AG09309 (cell line): ENCODE data around the gene ATP10B.

Source experiments
- DNase-seq: peaks from one replicate; pipeline ENCODE4 v3.0.0-alpha.2; 2010; ENCODE audit warnings: low read depth
- H3K4me3 ChIP-seq: 2 replicates; pipeline ENCODE4 v1.5.1; 2011; ENCODE audit warnings: mild to moderate bottlenecking, low read depth, low read length, moderate library complexity; ENCODE audit not compliant: control insufficient read depth
- TF ChIP-seq, protein P1 (sequence below): IDR thresholded peaks from 2 replicates; pipeline ENCODE4 v1.5.1; 2011; ENCODE audit warnings: mild to moderate bottlenecking, low read depth, low read length, inconsistent platforms; ENCODE audit not compliant: insufficient read depth, control insufficient read depth; ENCODE audit errors: missing control alignments

Gene ATP10B

DNA sequence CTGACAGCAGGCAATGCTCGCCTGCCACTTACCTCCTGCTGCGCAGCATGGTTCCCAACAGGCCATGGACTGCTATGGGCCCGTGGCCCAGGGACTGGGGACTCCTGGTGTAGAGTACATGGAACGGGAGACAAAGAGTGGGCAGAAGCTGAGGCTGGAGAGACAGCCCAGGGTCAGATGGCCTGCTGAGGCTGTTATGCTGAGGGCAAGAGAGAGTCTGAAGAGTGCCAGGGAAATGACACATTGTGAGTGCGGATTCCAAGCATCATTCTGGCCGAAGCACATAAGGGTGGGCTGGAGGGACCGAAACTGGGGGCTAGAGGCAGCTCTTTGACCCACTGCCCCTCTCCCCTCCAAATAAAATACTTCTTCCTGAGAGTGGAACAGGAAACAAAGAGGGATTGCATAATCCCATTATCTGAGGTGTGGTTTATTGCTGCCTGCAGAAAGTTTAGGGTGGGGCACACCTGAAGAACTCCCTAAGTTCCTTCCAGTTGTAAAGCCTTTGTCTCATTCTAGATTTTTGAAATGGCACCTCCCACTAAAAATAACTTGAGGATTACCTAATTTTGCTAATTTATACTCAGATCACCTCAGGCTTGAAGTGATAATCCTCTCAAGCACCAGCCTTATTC lies 158.1 kb downstream of the ATP10B start:
- no peak for DNase-seq
- H3K4me3 ChIP-seq = no peak overlapping the region
- TF ChIP-seq, protein P1, sequence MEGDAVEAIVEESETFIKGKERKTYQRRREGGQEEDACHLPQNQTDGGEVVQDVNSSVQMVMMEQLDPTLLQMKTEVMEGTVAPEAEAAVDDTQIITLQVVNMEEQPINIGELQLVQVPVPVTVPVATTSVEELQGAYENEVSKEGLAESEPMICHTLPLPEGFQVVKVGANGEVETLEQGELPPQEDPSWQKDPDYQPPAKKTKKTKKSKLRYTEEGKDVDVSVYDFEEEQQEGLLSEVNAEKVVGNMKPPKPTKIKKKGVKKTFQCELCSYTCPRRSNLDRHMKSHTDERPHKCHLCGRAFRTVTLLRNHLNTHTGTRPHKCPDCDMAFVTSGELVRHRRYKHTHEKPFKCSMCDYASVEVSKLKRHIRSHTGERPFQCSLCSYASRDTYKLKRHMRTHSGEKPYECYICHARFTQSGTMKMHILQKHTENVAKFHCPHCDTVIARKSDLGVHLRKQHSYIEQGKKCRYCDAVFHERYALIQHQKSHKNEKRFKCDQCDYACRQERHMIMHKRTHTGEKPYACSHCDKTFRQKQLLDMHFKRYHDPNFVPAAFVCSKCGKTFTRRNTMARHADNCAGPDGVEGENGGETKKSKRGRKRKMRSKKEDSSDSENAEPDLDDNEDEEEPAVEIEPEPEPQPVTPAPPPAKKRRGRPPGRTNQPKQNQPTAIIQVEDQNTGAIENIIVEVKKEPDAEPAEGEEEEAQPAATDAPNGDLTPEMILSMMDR = no peak

DNA sequence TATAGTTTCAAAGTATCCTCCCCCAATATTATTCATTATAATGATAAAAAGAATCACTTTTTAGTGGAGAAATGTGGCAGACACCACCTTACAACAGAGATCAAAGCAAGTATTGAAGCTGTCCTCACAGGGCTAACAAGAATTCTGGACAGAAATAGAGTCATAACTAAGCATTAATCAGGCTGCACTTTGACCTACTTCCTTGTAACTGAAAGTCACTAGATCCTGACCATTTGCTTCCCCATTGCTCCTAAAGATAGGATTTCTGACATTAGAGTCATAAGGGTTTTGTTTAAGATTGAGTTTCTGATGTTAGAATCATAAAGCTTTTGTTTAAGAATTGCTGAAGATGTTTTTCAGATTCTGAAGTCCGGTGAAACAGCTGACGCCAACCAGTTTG lies 159.7 kb downstream of the ATP10B start:
- H3K4me3 ChIP-seq = no peak overlapping the region
- no peak for DNase-seq
- TF ChIP-seq, protein P1 = no peak

DNA sequence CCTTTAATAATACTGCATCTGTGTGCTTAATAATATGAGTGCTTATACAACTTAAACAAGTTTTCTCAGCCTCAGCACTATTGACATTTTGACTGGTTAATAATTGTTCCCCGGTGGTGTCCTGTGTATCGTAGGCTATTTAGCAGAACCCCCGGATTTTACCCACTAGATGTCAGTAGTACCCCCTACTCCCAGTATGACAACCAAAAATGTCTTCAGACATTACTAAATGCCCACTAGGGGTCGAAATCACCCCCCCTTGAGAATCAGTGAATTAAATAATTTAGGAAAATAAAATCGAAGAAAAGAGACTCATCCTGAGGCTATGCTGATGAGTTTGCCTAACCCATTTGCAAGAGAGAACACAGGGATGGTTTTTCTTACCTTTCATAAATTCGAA lies 166.3 kb downstream of the ATP10B start:
- no peak overlapping the region for H3K4me3 ChIP-seq
- no peak for DNase-seq
- TF ChIP-seq, protein P1 = no peak

DNA sequence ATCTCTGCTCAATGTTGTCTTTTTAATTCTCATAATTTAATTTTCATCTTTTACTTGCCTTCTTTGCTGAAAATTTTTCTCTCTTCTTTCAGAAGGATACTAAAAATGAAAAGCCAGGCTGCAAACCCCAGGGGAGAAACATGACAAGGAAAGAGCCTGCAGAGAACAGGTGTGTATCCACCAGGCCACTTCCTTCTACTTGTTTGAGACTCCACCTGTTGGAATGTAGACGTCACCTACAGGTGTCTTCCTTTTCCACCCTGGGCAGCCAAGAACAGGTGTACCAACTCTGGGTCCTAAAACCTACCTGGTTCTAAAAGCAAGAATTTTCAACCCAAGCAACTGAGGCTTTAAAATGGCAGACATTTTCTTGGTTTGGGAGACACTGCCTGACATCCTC lies 166.8 kb downstream of the ATP10B start:
- no peak overlapping the region for H3K4me3 ChIP-seq
- no peak for DNase-seq
- TF ChIP-seq, protein P1 = no peak

DNA sequence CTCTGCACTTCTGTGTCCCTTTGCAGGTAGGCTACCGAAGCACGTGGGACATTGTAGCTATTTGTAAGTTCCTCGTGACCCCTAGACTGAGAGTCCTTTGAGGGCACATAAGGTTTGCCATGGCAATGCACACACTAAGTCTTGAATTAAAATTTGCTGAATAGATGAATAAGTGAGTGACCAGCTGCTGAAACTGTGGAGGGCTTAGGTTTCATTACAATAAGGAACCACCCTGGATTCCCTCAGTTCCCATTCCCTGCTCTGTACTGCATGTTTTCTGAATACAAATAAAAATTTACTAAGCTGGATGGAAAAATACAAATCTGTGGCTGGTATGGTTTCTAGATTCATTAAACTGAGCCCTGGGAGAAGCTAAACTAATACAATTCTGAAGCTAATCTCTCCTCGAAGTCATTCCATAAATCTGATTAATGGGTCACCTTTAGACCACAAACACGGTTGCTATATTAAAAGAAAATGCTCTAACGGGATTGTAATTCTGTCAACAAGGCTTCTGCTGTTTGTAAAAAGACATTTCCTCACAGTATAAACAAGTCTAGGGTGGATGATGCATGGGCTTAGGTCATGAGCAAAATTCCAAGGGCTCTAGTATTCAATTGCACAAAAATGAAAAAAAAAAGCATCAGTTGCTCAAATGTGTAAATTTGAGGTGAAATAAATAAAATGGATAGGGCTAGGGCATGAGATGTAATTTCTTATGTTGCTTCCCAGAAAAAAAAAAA lies 172.3 kb downstream of the ATP10B start:
- no peak for DNase-seq
- TF ChIP-seq, protein P1 = no peak

DNA sequence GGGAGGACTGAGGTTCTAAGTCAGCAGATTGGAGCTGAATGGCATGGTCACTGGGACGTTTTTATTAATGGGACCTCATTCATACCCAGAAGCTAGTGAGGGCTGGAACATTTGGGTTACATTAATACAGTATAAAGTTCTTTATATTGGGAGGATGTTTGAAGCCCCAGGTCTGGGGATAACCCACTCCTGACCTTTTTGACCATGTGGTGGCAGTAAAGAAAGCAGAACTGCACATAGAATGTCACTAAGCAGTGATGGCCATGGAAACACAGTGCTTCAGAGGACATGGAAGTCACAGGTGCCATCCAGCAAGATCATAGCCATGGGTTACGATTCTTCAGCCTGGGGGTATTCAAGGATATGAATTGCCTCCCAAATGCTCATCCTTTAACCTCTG lies 176.0 kb downstream of the ATP10B start:
- TF ChIP-seq, protein P1 = no peak
- no peak overlapping the region for H3K4me3 ChIP-seq
- DNase-seq = no peak

More for the DNA sequence above, 172.3 kb downstream of the ATP10B start:
- H3K4me3 ChIP-seq = no peak overlapping the region
